Measurements from ENCODE around the gene SEC62. TPM values are rescaled to one million over a fixed set of nuclear protein-coding genes. Genes with fewer than 3 reads are reported as not detected.

The SEC62 gene
- total and polyA plus RNA-seq, 9 of the 15 experiments (the other 6 are each of a cell fraction or from before 2014, with no cell fraction given): 34.5 to 152 (median 51.8) TPM

DNA sequence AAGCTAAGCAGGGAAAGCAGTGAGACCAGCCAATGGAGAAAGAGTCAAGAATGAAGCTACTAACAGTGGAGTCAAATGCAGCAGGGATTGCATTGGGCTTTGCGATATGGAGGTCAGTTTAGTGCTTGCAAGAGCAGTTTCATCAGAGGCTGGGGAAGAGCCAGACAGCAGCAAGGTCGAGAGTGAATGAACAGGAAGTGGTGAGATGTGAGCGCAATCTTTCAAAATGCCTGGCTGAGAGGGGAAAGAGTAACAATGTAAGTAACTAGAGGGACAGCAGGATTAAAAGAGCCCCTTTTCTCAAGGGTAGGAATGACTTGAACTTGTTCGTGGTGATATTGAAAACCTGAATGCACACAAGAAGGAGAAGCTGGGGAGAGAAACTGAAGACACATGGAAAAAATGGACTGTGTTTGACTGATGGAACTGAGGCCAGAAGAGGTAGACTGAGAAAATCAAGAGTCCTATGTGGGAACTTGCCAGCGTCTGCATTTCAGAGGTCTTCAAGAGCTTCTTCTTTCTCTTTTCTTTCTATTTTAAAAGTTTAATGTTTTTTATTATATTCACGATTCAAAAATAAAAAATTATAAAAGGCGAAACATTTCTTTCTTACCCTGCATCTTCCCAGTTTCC lies 40.5 kb downstream of the SEC62 start:
- no peaks in the 10 kb centered on the region; a peak in 1 of 5 replicates for H3K4me1 ChIP-seq (replicated peaks in 1 of 2; ENCODE audit: control insufficient read depth in 2 of 2, insufficient read depth in 2 of 2, low read length in 2 of 2)
- H3K4me2 ChIP-seq (ENCODE audit: insufficient read depth, low read length): peak overlapping the region; percentile 7; the same call in 1 of the 2 replicates
- peak overlapping the region; percentile 73 for H2AFZ ChIP-seq (ENCODE audit: low read depth, low read length)
- FAIRE-seq (no peak), DNase-seq (ENCODE audit: extremely low read depth in 1 of 4, low spot score in 3 of 4) (peak in 1 of 4 experiments; percentile 18), ATAC-seq (peak; percentile 72)
- ChIA-PET CTCF (ENCODE audit: low intra/inter-chr PET ratio) (no interaction called here), POLR2A (interaction anchor here (0.6 kb wide), 1 partner anchor 120 kb away, joined by 3 read pairs; no protein-coding TSS in a partner anchor)
- no peaks in the 10 kb centered on the region for H3K9me1 ChIP-seq (ENCODE audit: control insufficient read depth, insufficient read depth, low read length)
- no peaks in the 10 kb centered on the region for H3K36me3 ChIP-seq (ENCODE audit: control insufficient read depth, insufficient read depth, low read length)
- BruUV-seq (replicated peaks): no TSS peak
- peak overlapping the region in 1 of 2 experiments; percentile 45; a peak in 1 of 4 replicates for H3K9ac ChIP-seq (ENCODE audit: insufficient read depth in 1 of 2, low read depth in 2 of 2, low read length in 2 of 2)
- H3K4me3 ChIP-seq: no peak overlapping the region
- no peaks in the 10 kb centered on the region for H4K20me1 ChIP-seq (replicated peaks; ENCODE audit: control insufficient read depth, insufficient read depth, low read length)
- H3K9me3 ChIP-seq (replicated peaks; ENCODE audit: control insufficient read depth, insufficient read depth, low read depth, low read length): no peaks in the 10 kb centered on the region
- 19% methylated on average over 7 of the region's 7 CpGs for WGBS (ENCODE audit: insufficient coverage, low coverage, missing lambda C conversion rate)
- in situ Hi-C loops (cut with MboI) (no loop called here), intact Hi-C loops (cut with micrococcal nuclease) (no loop called here)
- H3K27me3 ChIP-seq (ENCODE audit: control insufficient read depth in 2 of 2, insufficient read depth in 2 of 2, low read length in 2 of 2): peaks cover 0 to 5% of the 10 kb centered on the region in 2 experiments; a peak in 2 of 5 replicates
- no peak overlapping the region for H3K27ac ChIP-seq (ENCODE audit: extremely low read depth, low read depth, low read length)
- H3K79me2 ChIP-seq (ENCODE audit: control insufficient read depth, insufficient read depth, low read length): no peaks in the 10 kb centered on the region
- TF ChIP-seq, protein P1, sequence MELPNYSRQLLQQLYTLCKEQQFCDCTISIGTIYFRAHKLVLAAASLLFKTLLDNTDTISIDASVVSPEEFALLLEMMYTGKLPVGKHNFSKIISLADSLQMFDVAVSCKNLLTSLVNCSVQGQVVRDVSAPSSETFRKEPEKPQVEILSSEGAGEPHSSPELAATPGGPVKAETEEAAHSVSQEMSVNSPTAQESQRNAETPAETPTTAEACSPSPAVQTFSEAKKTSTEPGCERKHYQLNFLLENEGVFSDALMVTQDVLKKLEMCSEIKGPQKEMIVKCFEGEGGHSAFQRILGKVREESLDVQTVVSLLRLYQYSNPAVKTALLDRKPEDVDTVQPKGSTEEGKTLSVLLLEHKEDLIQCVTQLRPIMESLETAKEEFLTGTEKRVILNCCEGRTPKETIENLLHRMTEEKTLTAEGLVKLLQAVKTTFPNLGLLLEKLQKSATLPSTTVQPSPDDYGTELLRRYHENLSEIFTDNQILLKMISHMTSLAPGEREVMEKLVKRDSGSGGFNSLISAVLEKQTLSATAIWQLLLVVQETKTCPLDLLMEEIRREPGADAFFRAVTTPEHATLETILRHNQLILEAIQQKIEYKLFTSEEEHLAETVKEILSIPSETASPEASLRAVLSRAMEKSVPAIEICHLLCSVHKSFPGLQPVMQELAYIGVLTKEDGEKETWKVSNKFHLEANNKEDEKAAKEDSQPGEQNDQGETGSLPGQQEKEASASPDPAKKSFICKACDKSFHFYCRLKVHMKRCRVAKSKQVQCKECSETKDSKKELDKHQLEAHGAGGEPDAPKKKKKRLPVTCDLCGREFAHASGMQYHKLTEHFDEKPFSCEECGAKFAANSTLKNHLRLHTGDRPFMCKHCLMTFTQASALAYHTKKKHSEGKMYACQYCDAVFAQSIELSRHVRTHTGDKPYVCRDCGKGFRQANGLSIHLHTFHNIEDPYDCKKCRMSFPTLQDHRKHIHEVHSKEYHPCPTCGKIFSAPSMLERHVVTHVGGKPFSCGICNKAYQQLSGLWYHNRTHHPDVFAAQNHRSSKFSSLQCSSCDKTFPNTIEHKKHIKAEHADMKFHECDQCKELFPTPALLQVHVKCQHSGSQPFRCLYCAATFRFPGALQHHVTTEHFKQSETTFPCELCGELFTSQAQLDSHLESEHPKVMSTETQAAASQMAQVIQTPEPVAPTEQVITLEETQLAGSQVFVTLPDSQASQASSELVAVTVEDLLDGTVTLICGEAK (IDR thresholded peaks at IDR 0.05): peak; percentile 27; the same call in 1 of the 2 replicates
- TF ChIP-seq, protein P1 (CRISPR knock-in tag; IDR thresholded peaks at IDR 0.05): no peak
- TF ChIP-seq ETV1 (tag; conservative IDR thresholded peaks at IDR 0.05; ENCODE audit: low read depth) (peak; percentile 57; the same call in 1 of the 2 replicates), ZNF584 (CRISPR knock-in tag; IDR thresholded peaks at IDR 0.05; ENCODE audit: low read depth) (peak; percentile 30; the same call in 1 of the 2 replicates), CEBPB (tag; IDR thresholded peaks at IDR 0.05) (peak; percentile 46; the same call in 1 of the 2 replicates), PKNOX1 (IDR thresholded peaks at IDR 0.05) (0 out of 2 replicates have a peak, but pooled peaks have one; percentile 6), ZNF175 (CRISPR knock-in tag; IDR thresholded peaks at IDR 0.05; ENCODE audit: low read depth) (peak; percentile 38; the same call in 1 of the 2 replicates), SPI1 (IDR thresholded peaks at IDR 0.05; ENCODE audit: borderline replicate concordance, low read depth, low read length) (peak; percentile 60; the same call in 1 of the 2 replicates)
- TF ChIP-seq, protein P2, sequence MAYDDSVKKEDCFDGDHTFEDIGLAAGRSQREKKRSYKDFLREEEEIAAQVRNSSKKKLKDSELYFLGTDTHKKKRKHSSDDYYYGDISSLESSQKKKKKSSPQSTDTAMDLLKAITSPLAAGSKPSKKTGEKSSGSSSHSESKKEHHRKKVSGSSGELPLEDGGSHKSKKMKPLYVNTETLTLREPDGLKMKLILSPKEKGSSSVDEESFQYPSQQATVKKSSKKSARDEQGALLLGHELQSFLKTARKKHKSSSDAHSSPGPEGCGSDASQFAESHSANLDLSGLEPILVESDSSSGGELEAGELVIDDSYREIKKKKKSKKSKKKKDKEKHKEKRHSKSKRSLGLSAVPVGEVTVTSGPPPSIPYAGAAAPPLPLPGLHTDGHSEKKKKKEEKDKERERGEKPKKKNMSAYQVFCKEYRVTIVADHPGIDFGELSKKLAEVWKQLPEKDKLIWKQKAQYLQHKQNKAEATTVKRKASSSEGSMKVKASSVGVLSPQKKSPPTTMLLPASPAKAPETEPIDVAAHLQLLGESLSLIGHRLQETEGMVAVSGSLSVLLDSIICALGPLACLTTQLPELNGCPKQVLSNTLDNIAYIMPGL (CRISPR knock-in tag; IDR thresholded peaks at IDR 0.05): no peak
